Measurements from ENCODE around the gene SMAD7.

Gene SMAD7

DNA sequence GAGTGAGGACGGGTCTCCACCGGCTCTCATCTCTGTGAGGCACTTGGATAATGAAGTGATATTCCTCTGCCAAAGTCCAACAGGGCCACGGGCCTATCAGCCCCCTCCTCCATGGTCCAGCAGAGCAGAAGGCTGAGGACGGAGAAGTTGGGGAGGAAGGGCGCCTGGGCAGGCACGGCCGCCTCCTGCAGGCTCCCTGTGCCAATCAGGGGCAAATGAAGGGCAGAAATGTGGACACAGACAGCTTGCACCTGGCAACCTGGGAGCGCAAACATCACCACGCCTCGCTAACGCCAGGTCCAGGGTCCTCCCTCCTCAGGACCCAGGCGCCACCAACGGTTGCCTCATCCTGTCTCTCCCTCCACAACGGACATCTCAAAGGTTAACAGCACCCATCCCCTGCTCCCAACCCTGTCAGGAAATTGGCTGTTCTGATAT, 24.3 kb downstream of the SMAD7 start:
- TF ChIP-seq ZFX (IDR thresholded peaks at IDR 0.05; ENCODE audit: borderline replicate concordance) = no peak
- TF ChIP-seq, protein P1, sequence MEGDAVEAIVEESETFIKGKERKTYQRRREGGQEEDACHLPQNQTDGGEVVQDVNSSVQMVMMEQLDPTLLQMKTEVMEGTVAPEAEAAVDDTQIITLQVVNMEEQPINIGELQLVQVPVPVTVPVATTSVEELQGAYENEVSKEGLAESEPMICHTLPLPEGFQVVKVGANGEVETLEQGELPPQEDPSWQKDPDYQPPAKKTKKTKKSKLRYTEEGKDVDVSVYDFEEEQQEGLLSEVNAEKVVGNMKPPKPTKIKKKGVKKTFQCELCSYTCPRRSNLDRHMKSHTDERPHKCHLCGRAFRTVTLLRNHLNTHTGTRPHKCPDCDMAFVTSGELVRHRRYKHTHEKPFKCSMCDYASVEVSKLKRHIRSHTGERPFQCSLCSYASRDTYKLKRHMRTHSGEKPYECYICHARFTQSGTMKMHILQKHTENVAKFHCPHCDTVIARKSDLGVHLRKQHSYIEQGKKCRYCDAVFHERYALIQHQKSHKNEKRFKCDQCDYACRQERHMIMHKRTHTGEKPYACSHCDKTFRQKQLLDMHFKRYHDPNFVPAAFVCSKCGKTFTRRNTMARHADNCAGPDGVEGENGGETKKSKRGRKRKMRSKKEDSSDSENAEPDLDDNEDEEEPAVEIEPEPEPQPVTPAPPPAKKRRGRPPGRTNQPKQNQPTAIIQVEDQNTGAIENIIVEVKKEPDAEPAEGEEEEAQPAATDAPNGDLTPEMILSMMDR (IDR thresholded peaks at IDR 0.05) = no peak
- H3K27ac ChIP-seq = peak overlapping the region; percentile 94

GRCh38 chr18:48925491-48925780, 25.3 kb downstream of the SMAD7 start:
- TF ChIP-seq, protein P1 (IDR thresholded peaks at IDR 0.05) = no peak
- TF ChIP-seq ZFX (IDR thresholded peaks at IDR 0.05; ENCODE audit: borderline replicate concordance) = no peak
- H3K27ac ChIP-seq = peak overlapping the region; percentile 94

DNA sequence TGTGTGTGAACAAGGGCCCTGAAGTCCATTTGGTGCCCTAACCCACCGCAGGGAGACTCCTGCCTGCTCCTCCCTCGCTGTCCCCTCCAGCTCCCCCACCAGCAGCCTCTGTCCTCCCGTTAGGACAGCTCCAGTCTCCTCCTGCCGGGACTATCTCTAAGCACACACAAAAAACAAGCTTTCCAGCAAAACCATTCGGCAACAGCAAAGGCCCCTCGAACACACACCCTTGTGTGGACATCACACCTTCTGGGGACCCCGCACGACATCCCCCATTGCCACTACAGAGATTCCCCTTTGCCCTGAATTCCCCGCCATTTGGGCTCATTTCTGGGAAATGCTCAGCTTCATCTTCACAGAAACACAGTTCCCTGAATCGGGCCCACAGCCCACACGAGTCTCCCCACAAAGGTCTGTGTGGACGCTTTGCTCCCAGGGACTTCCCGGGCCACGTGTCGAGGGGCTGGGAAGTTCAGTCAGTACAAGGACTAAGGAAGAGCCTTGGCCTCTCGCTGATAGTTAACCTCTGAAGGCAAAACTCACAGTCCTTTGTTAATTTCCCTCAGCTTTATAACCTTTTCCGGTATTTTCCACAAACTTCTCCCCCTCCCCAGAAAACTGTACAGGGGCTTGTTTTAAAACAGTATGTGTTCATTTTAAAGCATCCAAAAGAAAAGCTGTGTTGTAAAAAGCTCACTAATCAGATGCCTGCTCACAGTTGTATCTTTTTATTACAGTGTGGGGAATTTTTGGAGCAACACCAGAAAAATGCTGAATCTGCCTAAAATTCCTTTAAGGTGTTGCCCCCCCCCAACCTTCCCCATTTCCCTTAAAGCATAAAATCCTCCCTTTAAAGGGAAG, 25.9 kb downstream of the SMAD7 start:
- no peak for TF ChIP-seq ZFX (IDR thresholded peaks at IDR 0.05; ENCODE audit: borderline replicate concordance)
- TF ChIP-seq, protein P1 (IDR thresholded peaks at IDR 0.05) = no peak
- H3K27ac ChIP-seq = peak overlapping the region; percentile 94

DNA sequence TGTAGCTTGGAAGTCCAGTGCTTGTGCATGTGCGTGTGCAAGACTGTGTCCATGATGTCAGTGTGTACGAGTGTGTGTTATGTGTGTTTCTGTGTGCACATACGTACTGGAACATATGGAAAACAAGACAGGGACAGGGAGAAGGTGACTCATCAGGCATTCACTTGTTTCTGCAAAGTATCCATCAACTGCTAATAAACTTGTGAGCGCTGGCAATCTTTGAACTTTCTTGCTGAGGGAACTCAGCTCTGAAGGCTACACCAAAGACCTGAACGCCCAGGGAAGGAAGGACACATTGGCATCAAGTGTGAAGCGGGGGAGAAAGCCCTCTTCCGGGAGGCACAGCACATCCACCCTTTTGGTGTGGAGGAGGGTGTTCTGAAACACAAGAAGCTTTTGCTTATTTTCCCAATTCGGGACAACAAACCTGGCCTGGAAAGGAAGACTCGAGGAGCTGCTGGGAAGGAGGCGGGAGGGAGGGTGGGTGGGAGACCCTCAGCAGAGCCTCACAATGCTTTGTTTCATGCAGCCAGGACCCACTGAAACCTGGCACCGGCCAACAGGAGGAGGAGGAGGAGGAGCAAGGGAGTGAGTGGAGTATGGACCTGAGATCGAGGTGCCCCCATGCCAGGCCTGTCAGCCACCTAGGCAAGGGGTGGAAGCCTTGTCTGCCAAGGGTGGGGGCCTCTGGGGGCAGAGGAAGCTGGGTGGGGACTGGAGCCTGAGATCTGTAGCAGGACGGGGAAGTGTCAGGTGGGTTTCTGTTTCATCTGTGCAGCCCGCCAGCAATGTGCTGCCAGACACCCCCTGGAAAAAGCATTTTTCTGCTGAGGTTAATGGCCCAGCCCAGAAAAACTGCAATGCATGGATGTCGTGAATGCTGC, 26.8 kb downstream of the SMAD7 start:
- no peak for TF ChIP-seq ZFX (IDR thresholded peaks at IDR 0.05; ENCODE audit: borderline replicate concordance)
- TF ChIP-seq, protein P1 (IDR thresholded peaks at IDR 0.05) = no peak
- peak overlapping the region; percentile 94; the same call in 1 of the 2 replicates for H3K27ac ChIP-seq

- no peak for TF ChIP-seq ZFX (IDR thresholded peaks at IDR 0.05; ENCODE audit: borderline replicate concordance)
- TF ChIP-seq, protein P1 (IDR thresholded peaks at IDR 0.05) = no peak
- 0 out of 2 replicates have a peak overlapping the region, but pooled peaks have one; percentile 94 for H3K27ac ChIP-seq
These were observed 27.7 kb downstream of the SMAD7 start for GRCh38 chr18:48922801-48923730.

DNA sequence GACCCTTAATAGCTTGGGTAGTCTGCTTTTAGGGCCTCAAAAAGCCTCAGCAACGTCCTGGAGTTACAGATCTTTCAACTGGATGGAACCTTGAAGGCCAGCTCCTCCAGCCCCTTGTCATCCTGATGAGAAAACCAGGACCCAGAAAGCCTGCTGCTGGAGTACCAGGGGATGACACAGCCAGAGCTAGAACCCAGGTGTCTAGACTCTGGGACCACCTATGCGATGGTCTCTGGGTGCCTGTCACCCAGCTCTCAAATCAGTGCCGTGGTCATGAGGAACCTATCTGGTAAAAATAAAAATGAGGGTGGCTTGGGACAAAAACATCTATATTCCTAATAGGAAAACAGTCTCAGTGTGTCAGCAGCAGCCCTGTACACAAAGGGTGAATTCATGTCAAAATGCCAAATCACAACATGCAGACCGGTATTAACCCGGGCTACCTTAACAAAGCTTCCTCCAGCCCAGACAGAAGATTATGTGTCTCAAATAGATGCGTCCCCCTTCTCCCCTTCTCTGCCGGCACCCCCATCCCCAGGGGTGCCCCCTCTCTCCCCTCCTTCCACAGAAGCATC, 28.5 kb downstream of the SMAD7 start:
- no peak overlapping the region for H3K27ac ChIP-seq

More for the DNA sequence above, 28.5 kb downstream of the SMAD7 start:
- TF ChIP-seq ZFX (IDR thresholded peaks at IDR 0.05; ENCODE audit: borderline replicate concordance) = no peak
- TF ChIP-seq, protein P1 (IDR thresholded peaks at IDR 0.05) = no peak
